ENCODE results near the gene CADPS.

Gene CADPS

DNA sequence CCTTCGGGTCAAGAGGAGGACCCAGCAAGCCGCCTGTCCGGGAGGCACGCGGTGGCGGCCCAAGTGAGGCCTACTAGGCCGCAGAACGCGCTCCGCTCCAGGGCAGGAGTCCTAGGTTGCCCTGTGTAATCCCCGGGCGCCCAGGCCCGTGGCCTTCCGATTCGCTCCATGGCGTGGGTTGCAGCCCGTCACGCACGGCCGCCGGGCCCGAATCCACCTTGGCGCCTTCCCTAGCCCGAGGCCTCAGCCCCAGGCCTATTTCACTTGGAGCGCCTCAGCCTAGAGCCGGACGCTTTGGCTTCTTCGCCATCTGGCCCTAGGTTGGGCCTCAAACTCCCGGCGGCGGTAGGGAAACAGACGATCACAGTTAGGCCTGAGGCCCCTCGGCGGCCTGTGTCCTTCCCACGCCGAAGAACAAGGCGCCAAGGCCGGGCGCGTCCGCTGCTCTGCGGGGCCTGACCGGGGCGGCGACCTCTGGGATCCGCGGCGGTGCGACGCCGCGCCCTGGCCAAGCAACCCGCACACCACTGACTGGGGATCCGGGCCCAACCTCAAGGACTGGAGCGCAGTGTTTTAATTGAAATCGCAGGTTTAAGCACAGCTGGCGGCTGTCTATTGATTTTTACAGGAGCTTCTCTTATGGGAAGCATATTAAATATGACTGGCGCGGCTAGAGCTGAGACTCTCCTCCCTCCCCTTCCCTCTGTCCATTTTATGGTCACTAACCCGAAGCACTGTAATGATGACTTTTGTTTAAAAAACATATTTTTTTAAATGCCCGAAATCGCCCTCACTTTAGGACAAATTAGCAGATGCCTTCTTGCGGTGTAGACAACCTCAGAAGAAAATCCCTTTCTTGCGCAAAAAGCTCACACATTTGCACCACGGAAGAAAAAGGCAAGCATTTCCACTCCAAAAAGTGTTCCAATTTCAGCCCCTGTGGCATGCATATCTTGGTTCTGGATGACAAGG lies 498.0 kb downstream of the CADPS start:
- H3K9me3 ChIP-seq = no peaks in the 10 kb centered on the region
- H3K36me3 ChIP-seq = no peaks in the 10 kb centered on the region
- no peaks in the 10 kb centered on the region for H3K4me1 ChIP-seq (ENCODE audit: control insufficient read depth in 1 of 2, insufficient read depth in 1 of 2, low read depth in 1 of 2, low read length in 1 of 2)
- no peak overlapping the region for H3K4me3 ChIP-seq (ENCODE audit: low read depth in 1 of 2, low read length in 1 of 2)
- TF ChIP-seq, protein P1, sequence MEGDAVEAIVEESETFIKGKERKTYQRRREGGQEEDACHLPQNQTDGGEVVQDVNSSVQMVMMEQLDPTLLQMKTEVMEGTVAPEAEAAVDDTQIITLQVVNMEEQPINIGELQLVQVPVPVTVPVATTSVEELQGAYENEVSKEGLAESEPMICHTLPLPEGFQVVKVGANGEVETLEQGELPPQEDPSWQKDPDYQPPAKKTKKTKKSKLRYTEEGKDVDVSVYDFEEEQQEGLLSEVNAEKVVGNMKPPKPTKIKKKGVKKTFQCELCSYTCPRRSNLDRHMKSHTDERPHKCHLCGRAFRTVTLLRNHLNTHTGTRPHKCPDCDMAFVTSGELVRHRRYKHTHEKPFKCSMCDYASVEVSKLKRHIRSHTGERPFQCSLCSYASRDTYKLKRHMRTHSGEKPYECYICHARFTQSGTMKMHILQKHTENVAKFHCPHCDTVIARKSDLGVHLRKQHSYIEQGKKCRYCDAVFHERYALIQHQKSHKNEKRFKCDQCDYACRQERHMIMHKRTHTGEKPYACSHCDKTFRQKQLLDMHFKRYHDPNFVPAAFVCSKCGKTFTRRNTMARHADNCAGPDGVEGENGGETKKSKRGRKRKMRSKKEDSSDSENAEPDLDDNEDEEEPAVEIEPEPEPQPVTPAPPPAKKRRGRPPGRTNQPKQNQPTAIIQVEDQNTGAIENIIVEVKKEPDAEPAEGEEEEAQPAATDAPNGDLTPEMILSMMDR (IDR thresholded peaks at IDR 0.05) = no peak
- H3K27me3 ChIP-seq = peaks cover 100% of the 10 kb centered on the region
- H3K27ac ChIP-seq = no peak overlapping the region

DNA sequence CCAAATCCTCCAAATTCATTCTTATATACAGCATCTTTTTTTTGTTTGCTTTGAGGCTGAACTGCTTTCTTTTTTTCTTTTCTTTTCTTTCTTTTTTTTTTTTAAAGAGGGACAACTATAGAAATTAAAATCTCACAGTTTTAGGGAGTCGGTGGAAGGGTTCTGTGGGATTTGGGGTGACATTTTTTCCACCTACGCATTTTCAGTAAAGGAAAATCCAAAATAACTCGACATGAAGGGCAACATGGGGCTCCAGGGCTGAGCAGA lies 498.8 kb downstream of the CADPS start:
- Histone ChIP-seq H3K27me3 (peaks cover 100% of the 10 kb centered on the region), H3K27ac (no peak overlapping the region), H3K9me3 (no peaks in the 10 kb centered on the region), H3K4me3 (ENCODE audit: low read depth in 1 of 2, low read length in 1 of 2) (no peak overlapping the region), H3K4me1 (ENCODE audit: control insufficient read depth in 1 of 2, insufficient read depth in 1 of 2, low read depth in 1 of 2, low read length in 1 of 2) (no peaks in the 10 kb centered on the region), H3K36me3 (no peaks in the 10 kb centered on the region)
- TF ChIP-seq, protein P1 (IDR thresholded peaks at IDR 0.05) = no peak

DNA sequence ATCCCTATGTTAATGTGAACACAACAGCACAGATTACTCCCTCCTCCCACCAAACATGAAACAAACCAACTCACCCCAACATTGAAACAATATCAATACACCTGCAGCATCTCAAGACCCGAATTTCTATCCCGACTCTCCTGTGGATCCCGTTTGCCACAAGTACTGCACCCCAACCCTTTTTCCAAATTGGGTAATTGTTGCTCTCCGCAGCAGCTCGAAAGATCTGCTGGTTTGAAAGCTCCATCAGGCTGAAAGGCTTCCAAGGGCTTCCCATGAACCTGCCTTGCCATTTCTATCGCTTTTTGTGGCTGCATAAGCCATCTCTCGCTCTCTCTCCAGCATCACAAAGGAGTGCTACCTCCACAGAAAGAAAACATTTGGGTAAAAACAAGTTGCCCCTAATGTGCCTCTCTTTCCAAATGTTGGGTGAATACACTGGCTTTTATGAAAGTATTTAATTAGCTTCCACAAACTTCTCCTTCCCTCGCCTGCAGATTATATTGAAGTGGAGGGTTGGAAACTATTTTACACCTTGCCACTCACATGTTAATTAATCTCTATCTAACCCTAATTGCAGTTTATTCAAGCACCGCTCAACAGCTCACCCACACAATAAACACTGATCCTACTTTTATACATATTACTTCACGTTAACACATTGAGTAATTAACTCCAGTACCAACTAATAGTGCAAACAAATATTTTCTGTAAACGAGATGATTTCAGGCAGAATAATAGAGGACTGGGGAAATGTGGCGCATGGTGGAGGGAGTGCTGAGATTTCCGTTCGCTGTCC lies 499.4 kb downstream of the CADPS start:
- no peaks in the 10 kb centered on the region for H3K9me3 ChIP-seq
- no peak overlapping the region for H3K27ac ChIP-seq
- peaks cover 100% of the 10 kb centered on the region for H3K27me3 ChIP-seq
- no peak overlapping the region for H3K4me3 ChIP-seq (ENCODE audit: low read depth in 1 of 2, low read length in 1 of 2)
- no peaks in the 10 kb centered on the region for H3K36me3 ChIP-seq
- H3K4me1 ChIP-seq (ENCODE audit: control insufficient read depth in 1 of 2, insufficient read depth in 1 of 2, low read depth in 1 of 2, low read length in 1 of 2) = no peaks in the 10 kb centered on the region
- TF ChIP-seq, protein P1 (IDR thresholded peaks at IDR 0.05) = no peak

DNA sequence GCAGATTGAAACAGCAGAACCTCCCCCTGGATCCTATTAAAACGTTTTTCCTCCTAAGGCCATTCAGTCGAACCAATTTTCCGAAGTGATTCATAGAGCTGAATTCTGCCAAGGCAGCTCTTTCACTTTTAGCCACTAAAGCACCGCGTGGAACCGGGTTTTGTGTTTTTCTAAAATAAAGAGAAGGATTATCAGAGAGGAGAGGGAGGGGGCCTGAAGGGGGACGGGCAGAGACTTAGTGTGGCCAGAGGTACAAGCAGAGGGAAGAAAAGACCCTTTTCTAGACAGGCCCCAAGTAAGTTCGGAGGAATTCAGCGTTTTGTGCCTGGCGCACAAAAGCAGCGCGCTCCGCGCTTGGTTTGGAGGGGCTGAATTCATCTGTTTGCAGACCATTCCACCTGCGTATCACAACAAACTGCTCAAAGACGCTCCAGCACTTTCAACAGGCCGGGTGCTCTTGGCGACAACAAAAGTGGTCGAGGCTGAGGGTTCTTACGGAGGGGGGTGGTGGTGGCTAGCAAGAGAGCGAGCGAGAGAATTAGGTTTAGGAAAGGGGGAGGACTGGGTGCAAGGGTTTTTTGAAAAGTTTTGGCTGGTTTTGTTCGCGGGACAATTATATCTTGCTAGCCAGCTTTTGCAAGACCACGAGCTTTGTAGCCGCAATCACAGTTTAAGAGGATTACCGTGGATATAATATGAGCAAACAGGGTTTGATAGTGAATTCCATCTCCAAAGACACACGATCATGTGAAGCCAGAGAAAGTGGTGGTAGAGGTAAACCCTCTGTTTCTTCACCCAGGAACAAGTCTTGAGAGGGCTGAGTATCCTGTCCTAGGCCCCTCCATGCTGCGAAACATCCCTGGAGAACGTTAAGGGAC lies 500.6 kb downstream of the CADPS start:
- H3K4me1 ChIP-seq (ENCODE audit: control insufficient read depth in 1 of 2, insufficient read depth in 1 of 2, low read depth in 1 of 2, low read length in 1 of 2) = no peaks in the 10 kb centered on the region
- no peaks in the 10 kb centered on the region for H3K9me3 ChIP-seq
- TF ChIP-seq, protein P1 (IDR thresholded peaks at IDR 0.05) = no peak
- peaks cover 100% of the 10 kb centered on the region for H3K27me3 ChIP-seq
- no peak overlapping the region for H3K4me3 ChIP-seq (ENCODE audit: low read depth in 1 of 2, low read length in 1 of 2)
- H3K36me3 ChIP-seq = no peaks in the 10 kb centered on the region
- H3K27ac ChIP-seq = no peak overlapping the region

DNA sequence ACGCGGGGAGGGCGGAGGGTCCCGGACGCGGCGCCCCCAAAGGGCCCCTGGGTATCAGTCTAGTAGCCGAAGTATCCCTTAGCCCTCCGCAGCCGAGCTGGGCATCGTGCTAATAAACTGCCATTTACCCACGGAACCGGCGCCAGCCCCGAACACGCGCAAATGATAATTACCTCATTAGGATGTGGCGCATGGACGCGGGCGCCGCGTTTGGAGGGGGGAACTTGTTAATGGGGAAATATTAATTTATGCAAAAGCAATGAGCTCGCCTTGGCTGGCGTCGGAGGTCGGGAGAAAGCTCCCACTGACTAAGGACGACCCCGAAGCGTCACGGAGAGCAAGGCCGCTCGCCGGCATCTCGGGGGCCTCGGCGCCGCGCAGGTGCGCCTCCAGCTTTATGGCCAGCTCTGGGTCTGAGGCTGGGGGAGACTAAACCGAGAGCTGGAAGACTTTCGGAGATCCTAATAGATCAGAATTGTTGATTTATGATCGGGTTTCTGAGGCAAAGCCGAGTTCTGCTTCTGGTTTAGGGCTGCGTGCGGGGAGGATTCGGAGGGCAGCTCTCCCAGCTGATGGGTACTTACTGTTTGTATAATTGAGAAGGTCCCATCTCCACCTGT lies 501.4 kb downstream of the CADPS start:
- TF ChIP-seq, protein P1 (IDR thresholded peaks at IDR 0.05) = no peak
- H3K27me3 ChIP-seq = peaks cover 100% of the 10 kb centered on the region
- no peaks in the 10 kb centered on the region for H3K9me3 ChIP-seq
- no peak overlapping the region for H3K27ac ChIP-seq
- no peaks in the 10 kb centered on the region for H3K4me1 ChIP-seq (ENCODE audit: control insufficient read depth in 1 of 2, insufficient read depth in 1 of 2, low read depth in 1 of 2, low read length in 1 of 2)
- no peaks in the 10 kb centered on the region for H3K36me3 ChIP-seq
- no peak overlapping the region for H3K4me3 ChIP-seq (ENCODE audit: low read depth in 1 of 2, low read length in 1 of 2)

Measured in neutrophil (primary cell).